GM12892 (cell line): ENCODE measurements around the gene SIGLEC7.
A peak's percentile ranks its signal among the peaks of the same experiment; 100 is the strongest.

Source experiments
- DNase-seq: peaks from one replicate; pipeline ENCODE4 v3.0.0; 2011; ENCODE audit not compliant: insufficient read length
- FAIRE-seq: peaks from 2 replicates; lab custom pipeline; 2011; peaks lifted over from hg19 to GRCh38; lab: Jason Lieb, UNC
- POLR2A ChIP-seq: IDR thresholded peaks from 2 replicates; pipeline ENCODE4 v1.6.1; 2011; ENCODE audit warnings: low read depth, low read length, control low read depth
- POLR2AphosphoS5 ChIP-seq: IDR thresholded peaks from 2 replicates; pipeline ENCODE4 v1.6.1; 2011; ENCODE audit warnings: low read depth, low read length, control low read depth
- TAF1 ChIP-seq: IDR thresholded peaks from 2 replicates; pipeline ENCODE4 v1.6.1; 2011; ENCODE audit warnings: low read depth, mild to moderate bottlenecking, control low read depth, low read length, borderline replicate concordance

SIGLEC7 gene

GRCh38 chr19:51185069-51185867 lies 43.2 kb downstream of the SIGLEC7 start:
- DNase-seq (no peak), FAIRE-seq (no peak)
- no peak for TF ChIP-seq TAF1
- TF ChIP-seq POLR2AphosphoS5 = no peak
- TF ChIP-seq POLR2A = no peak

DNA sequence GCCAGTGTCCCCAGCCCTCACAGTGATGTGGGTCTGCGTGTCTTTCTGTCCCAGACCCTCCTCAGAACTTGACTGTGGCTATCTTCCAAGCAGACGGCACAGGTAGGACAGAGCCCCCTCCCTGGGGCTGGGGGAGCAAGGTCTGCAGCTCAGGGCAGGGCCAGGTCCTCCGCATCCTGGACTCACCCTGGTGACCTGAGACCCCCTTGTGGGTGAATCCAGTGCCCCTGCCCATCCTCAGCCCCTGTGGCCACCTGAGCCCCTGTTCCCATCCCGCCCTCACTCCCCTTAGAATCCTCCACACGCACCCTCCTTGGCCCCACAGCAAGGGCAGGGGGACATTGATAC lies 43.7 kb downstream of the SIGLEC7 start:
- FAIRE-seq = no peak
- no peak for DNase-seq
- TF ChIP-seq POLR2AphosphoS5 (no peak), TAF1 (no peak), POLR2A (no peak)

- no peak for DNase-seq
- no peak for FAIRE-seq
These were observed 44.2 kb downstream of the SIGLEC7 start for GRCh38 chr19:51186323-51186722.

GRCh38 chr19:51187395-51188226 lies 45.5 kb downstream of the SIGLEC7 start:
- FAIRE-seq (no peak), DNase-seq (no peak)
- TF ChIP-seq POLR2AphosphoS5 = no peak
- TF ChIP-seq POLR2A = no peak
- no peak for TF ChIP-seq TAF1

More at GRCh38 chr19:51186323-51186722, 44.2 kb downstream of the SIGLEC7 start:
- TF ChIP-seq TAF1 = no peak
- TF ChIP-seq POLR2AphosphoS5 = no peak
- no peak for TF ChIP-seq POLR2A

DNA sequence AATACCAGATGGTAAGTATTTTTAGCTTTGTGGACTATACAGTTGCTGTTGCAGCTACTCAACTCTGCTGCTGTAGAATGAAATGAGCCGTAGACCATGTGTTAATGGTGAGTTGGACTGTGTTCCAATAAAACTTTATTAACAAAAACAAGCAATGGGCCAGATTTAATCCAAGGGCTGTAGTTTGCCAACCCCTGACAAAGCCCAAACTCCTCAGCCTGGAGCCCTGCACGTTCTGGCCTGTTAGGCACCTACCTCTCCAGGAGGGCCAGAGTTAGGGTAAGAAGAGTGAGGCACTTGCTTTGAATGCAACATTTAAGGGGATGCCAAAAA lies 46.1 kb downstream of the SIGLEC7 start:
- FAIRE-seq = no peak
- no peak for TF ChIP-seq TAF1
- no peak for TF ChIP-seq POLR2A
- no peak for TF ChIP-seq POLR2AphosphoS5

GRCh38 chr19:51192689-51193088 lies 50.6 kb downstream of the SIGLEC7 start:
- DNase-seq (no peak), FAIRE-seq (no peak)
- TF ChIP-seq POLR2AphosphoS5 = no peak
- TF ChIP-seq TAF1 = no peak
- no peak for TF ChIP-seq POLR2A

More for the DNA sequence above, 46.1 kb downstream of the SIGLEC7 start:
- DNase-seq = no peak

DNA sequence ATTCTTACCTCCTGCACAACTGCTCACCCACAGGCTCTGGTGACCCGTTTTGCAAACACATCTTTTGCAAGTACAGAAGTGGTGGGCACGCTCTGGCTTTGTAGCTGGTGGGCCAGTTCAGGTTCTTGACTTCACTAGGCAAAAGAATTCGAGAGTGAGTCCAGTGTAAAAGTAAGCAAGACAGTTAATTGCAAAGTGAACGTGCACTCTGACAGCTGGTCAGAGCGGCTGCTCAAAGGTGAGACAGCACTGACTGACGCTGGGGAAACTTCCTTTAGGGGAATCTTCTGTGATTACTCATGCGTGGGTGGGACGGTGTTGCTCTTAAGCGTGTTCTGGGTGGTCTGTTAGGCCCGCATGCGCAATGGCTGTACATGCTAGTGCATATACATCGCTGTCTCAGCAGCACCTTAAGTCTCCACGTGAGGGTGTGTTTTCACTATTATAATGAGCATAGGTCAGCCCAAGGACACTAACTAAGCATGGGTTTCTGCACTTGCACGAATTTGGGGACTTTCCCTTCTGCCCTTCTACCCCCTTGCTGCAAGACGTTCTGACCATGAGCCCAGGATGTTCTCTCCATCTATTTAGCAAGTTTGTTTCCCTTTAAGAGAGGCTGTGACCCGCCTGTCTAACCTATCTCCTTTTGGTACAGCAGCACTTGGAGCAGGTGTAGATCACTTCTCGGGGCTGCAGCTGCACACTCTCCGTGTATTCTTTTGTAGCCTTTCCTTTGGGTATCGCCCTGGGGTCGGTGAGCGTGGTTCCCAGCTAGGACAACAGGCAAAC lies 52.6 kb downstream of the SIGLEC7 start:
- FAIRE-seq = peak; percentile 97
- no peak for DNase-seq
- TF ChIP-seq TAF1 (no peak), POLR2A (no peak), POLR2AphosphoS5 (no peak)

- DNase-seq (no peak), FAIRE-seq (no peak)
- TF ChIP-seq POLR2A (no peak), POLR2AphosphoS5 (no peak), TAF1 (no peak)
These were observed 53.1 kb downstream of the SIGLEC7 start for GRCh38 chr19:51195316-51195586.

- no peak for TF ChIP-seq POLR2AphosphoS5
- TF ChIP-seq TAF1 = no peak
- no peak for TF ChIP-seq POLR2A
- no peak for FAIRE-seq
- no peak for DNase-seq
These were observed 53.5 kb downstream of the SIGLEC7 start for GRCh38 chr19:51195616-51196015.

- no peak for FAIRE-seq
- TF ChIP-seq TAF1 = no peak
- no peak for TF ChIP-seq POLR2AphosphoS5
- TF ChIP-seq POLR2A = no peak
- DNase-seq = no peak
These were observed 54.1 kb downstream of the SIGLEC7 start for GRCh38 chr19:51196181-51196580.

DNA sequence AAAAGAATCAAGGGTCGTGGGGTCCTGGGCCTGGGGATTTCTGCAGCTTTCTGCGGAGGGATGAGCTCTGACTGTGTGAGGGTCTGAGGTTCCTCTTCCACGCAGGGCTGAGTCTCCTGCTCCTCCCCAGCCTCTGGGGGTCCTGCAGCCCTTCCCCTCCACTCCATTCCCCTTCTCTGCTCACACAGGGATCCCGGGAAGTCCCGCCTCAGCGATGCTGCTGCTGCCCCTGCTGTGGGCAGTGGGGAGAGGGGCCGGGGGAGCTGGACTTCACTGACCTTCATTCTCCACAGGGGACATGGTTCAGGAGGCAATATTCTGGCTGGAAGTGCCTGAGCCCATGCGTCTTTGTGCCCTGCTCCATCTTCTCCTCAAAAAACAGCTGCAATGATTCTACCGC lies 56.5 kb downstream of the SIGLEC7 start:
- DNase-seq (no peak), FAIRE-seq (no peak)
- no peak for TF ChIP-seq POLR2AphosphoS5
- TF ChIP-seq TAF1 = no peak
- TF ChIP-seq POLR2A = no peak

GRCh38 chr19:51200071-51200666 lies 58.1 kb downstream of the SIGLEC7 start:
- no peak for TF ChIP-seq POLR2A
- TF ChIP-seq TAF1 = no peak
- no peak for TF ChIP-seq POLR2AphosphoS5
- FAIRE-seq (no peak), DNase-seq (no peak)
